Endothelial cell of umbilical vein (primary cell): ENCODE results near the gene MCM6.

ENCODE experiments used
- CTCF ChIP-seq, 2 donors: IDR thresholded peaks; 1 replicate in 1 of 2; 2 replicates in 1 of 2; pipeline ENCODE4 v1.5.1; 2011; ENCODE audit warnings: low read length in 2 of 2, mild to moderate bottlenecking in 2 of 2, moderate library complexity in 2 of 2, control low read depth in 1 of 2, inconsistent platforms in 1 of 2, low read depth in 1 of 2; ENCODE audit not compliant: insufficient read depth in 1 of 2; ENCODE audit errors: extremely low read depth in 1 of 2
- FOS ChIP-seq: IDR thresholded peaks from 2 replicates; pipeline ENCODE4 v1.6.1; 2011; ENCODE audit warnings: mild to moderate bottlenecking, low read length, moderate library complexity, borderline replicate concordance; ENCODE audit not compliant: insufficient read depth
- JUN ChIP-seq: IDR thresholded peaks from 2 replicates; pipeline ENCODE4 v1.6.1; 2011; ENCODE audit warnings: borderline replicate concordance, low read depth; ENCODE audit not compliant: insufficient read length, insufficient read depth
- POLR2AphosphoS5 ChIP-seq: IDR thresholded peaks from 2 replicates; pipeline ENCODE4 v1.6.1; 2012; ENCODE audit warnings: low read depth, mild to moderate bottlenecking, control low read depth, low read length, moderate library complexity; ENCODE audit not compliant: insufficient read depth

DNA sequence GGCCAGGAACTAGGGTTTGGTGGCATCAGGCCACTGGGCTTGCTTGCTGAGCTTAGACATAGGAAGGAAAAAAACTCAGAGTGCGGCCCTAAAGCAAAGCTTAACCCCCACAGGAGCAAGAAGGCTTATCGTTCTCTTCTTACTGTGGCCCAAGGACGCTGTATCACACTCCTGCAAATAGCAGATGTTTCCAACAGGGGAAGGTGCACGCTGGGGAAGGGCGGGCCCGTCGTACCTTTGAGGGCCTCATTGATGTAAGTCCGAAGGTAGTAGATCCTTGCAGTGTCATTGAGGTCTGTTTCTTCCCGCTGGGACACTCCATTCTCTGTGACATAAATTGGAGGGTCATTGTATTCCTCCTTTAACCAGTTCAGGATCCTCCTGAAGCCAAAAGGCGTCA is 85.8 kb downstream of the MCM6 start:
- TF ChIP-seq POLR2AphosphoS5 (no peak), CTCF (IDR thresholded peaks at IDR 0.05; ENCODE audit: extremely low read depth in 1 of 2, insufficient read depth in 1 of 2, low read depth in 1 of 2, low read length in 2 of 2) (no peak), JUN (no peak), FOS (no peak)
